ENCODE data around the gene CYTH4.

DNA sequence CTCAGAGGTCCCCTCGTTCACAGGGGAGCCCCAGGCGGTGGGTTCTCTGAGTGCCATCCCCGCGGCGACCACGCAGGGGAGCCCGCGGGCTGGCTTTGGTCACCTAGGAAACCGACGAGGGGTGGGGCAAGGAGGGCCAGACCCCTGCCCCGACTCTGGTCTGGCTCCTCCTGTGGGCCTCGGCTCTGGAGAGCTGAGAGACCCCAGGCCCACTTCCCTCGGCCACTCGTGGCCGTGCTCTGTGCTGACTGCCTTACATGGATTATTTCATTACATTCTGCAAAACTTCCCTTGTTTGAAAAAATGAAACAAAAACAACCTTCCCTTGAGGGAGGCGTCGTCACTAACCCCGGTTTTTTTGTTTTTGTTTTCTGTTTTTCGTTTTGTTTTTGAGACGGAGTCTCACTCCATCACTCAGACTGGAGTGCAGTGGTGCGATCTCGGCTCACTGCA lies 15.1 kb upstream of the CYTH4 start:
- TF ChIP-seq EZH2 (IDR thresholded peaks at IDR 0.05; ENCODE audit: borderline replicate concordance, control insufficient read depth, low read depth, low read length) (no peak), TAF1 (IDR thresholded peaks at IDR 0.05; ENCODE audit: borderline replicate concordance, low read depth, low read length) (no peak), POLR2AphosphoS5 (IDR thresholded peaks at IDR 0.05; ENCODE audit: low read length) (no peak), TCF12 (IDR thresholded peaks at IDR 0.05; ENCODE audit: low read depth, low read length) (no peak), HDGF (IDR thresholded peaks at IDR 0.05) (no peak; the same call in 1 of the 2 replicates), SPI1 (IDR thresholded peaks at IDR 0.05; ENCODE audit: borderline replicate concordance, insufficient read depth, low read depth, low read length) (no peak), GABPA (IDR thresholded peaks at IDR 0.05; ENCODE audit: low read depth) (no peak)
- TF ChIP-seq, protein P1, sequence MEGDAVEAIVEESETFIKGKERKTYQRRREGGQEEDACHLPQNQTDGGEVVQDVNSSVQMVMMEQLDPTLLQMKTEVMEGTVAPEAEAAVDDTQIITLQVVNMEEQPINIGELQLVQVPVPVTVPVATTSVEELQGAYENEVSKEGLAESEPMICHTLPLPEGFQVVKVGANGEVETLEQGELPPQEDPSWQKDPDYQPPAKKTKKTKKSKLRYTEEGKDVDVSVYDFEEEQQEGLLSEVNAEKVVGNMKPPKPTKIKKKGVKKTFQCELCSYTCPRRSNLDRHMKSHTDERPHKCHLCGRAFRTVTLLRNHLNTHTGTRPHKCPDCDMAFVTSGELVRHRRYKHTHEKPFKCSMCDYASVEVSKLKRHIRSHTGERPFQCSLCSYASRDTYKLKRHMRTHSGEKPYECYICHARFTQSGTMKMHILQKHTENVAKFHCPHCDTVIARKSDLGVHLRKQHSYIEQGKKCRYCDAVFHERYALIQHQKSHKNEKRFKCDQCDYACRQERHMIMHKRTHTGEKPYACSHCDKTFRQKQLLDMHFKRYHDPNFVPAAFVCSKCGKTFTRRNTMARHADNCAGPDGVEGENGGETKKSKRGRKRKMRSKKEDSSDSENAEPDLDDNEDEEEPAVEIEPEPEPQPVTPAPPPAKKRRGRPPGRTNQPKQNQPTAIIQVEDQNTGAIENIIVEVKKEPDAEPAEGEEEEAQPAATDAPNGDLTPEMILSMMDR (IDR thresholded peaks at IDR 0.05 in 2 of 3, conservative IDR thresholded peaks at IDR 0.05 in 1 of 3; ENCODE audit: control insufficient read depth in 2 of 3, extremely low read depth in 1 of 3, insufficient read depth in 1 of 3, low read depth in 3 of 3, low read length in 3 of 3) = peak; percentile 86 to 97 (median 89)
- TF ChIP-seq, protein P2, sequence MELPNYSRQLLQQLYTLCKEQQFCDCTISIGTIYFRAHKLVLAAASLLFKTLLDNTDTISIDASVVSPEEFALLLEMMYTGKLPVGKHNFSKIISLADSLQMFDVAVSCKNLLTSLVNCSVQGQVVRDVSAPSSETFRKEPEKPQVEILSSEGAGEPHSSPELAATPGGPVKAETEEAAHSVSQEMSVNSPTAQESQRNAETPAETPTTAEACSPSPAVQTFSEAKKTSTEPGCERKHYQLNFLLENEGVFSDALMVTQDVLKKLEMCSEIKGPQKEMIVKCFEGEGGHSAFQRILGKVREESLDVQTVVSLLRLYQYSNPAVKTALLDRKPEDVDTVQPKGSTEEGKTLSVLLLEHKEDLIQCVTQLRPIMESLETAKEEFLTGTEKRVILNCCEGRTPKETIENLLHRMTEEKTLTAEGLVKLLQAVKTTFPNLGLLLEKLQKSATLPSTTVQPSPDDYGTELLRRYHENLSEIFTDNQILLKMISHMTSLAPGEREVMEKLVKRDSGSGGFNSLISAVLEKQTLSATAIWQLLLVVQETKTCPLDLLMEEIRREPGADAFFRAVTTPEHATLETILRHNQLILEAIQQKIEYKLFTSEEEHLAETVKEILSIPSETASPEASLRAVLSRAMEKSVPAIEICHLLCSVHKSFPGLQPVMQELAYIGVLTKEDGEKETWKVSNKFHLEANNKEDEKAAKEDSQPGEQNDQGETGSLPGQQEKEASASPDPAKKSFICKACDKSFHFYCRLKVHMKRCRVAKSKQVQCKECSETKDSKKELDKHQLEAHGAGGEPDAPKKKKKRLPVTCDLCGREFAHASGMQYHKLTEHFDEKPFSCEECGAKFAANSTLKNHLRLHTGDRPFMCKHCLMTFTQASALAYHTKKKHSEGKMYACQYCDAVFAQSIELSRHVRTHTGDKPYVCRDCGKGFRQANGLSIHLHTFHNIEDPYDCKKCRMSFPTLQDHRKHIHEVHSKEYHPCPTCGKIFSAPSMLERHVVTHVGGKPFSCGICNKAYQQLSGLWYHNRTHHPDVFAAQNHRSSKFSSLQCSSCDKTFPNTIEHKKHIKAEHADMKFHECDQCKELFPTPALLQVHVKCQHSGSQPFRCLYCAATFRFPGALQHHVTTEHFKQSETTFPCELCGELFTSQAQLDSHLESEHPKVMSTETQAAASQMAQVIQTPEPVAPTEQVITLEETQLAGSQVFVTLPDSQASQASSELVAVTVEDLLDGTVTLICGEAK (IDR thresholded peaks at IDR 0.05; ENCODE audit: borderline replicate concordance) = no peak; the same call in 1 of the 2 replicates

Measured in GM12878 (cell line).